ENCODE measurements around the gene PIP5K1C.
"Not testable (repeated sequence)": the region's sequence is repeated elsewhere in the genome, so short reads cannot be mapped to it uniquely, and the experiment has no call there.

Gene PIP5K1C

GRCh38 chr19:3669947-3670795, 30.1 kb downstream of the PIP5K1C start:
- H3K27me3 Mint-ChIP-seq: peaks cover 15% of the 10 kb centered on the region
- no peak overlapping the region for H3K27ac Mint-ChIP-seq
- no peak overlapping the region for H3K4me3 Mint-ChIP-seq
- H3K9me3 Mint-ChIP-seq: no peaks in the 10 kb centered on the region
- H3K36me3 Mint-ChIP-seq: no peaks in the 10 kb centered on the region
- CTCF ChIA-PET: no interaction called here
- DNase-seq: no peak
- peaks cover 19% of the 10 kb centered on the region for H3K4me1 Mint-ChIP-seq

- Mint-ChIP-seq H3K4me3 (no peak overlapping the region), H3K27ac (no peak overlapping the region), H3K9me3 (no peaks in the 10 kb centered on the region), H3K4me1 (peaks cover 19% of the 10 kb centered on the region), H3K27me3 (peaks cover 15% of the 10 kb centered on the region), H3K36me3 (no peaks in the 10 kb centered on the region)
- DNase-seq: no peak
- CTCF ChIA-PET: interaction anchor here (4.4 kb wide), 1 partner anchor 38 kb away, joined by 21 read pairs; the partner anchor contains the start of gene TJP3
These were observed 31.0 kb downstream of the PIP5K1C start for GRCh38 chr19:3669082-3669946.

- no peak for DNase-seq
- Mint-ChIP-seq H3K27me3 (peaks cover 15% of the 10 kb centered on the region), H3K27ac (peak overlapping the region; percentile 52), H3K36me3 (peaks cover 1% of the 10 kb centered on the region), H3K9me3 (no peaks in the 10 kb centered on the region), H3K4me1 (peaks cover 19% of the 10 kb centered on the region), H3K4me3 (no peak overlapping the region)
- CTCF ChIA-PET: interaction anchor here (1.1 to 4.4 kb wide), 3 partner anchors 34 to 56 kb away, joined by 3 to 21 read pairs (median 16); partner anchors contain the start of gene TJP3
These were observed 31.8 kb downstream of the PIP5K1C start for GRCh38 chr19:3668331-3669081.

- Mint-ChIP-seq H3K27ac (no peak overlapping the region), H3K4me3 (no peak overlapping the region), H3K4me1 (peaks cover 19% of the 10 kb centered on the region), H3K9me3 (no peaks in the 10 kb centered on the region), H3K27me3 (peaks cover 15% of the 10 kb centered on the region), H3K36me3 (peaks cover 5% of the 10 kb centered on the region)
- CTCF ChIA-PET: interaction anchor here (1.1 to 4.4 kb wide), 5 partner anchors 29 to 57 kb away, joined by 3 to 21 read pairs (median 9); partner anchors contain the start of genes PIP5K1C and TJP3
- DNase-seq: no peak
These were observed 32.5 kb downstream of the PIP5K1C start for GRCh38 chr19:3667766-3668165.

GRCh38 chr19:3667037-3667638, 33.1 kb downstream of the PIP5K1C start:
- H3K27ac Mint-ChIP-seq: no peak overlapping the region
- peaks cover 5% of the 10 kb centered on the region for H3K36me3 Mint-ChIP-seq
- H3K27me3 Mint-ChIP-seq: peaks cover 13% of the 10 kb centered on the region
- H3K4me1 Mint-ChIP-seq: peaks cover 15% of the 10 kb centered on the region
- no peak for DNase-seq
- no peaks in the 10 kb centered on the region for H3K9me3 Mint-ChIP-seq
- no peak overlapping the region for H3K4me3 Mint-ChIP-seq
- CTCF ChIA-PET: interaction anchor here (1.7 to 4.4 kb wide), 4 partner anchors 29 to 40 kb away, joined by 8 to 21 read pairs (median 12); partner anchors contain the start of genes PIP5K1C and TJP3

- CTCF ChIA-PET: interaction anchor here (0.8 to 4.4 kb wide), 5 partner anchors 30 to 183 kb away, joined by 3 to 21 read pairs (median 9); partner anchors contain the start of genes PIP5K1C and TJP3
- not testable (repeated sequence) for H3K4me1 Mint-ChIP-seq, H3K9me3 Mint-ChIP-seq, H3K27ac Mint-ChIP-seq, H3K4me3 Mint-ChIP-seq, DNase-seq, H3K27me3 Mint-ChIP-seq, H3K36me3 Mint-ChIP-seq
These were observed 33.8 kb downstream of the PIP5K1C start for GRCh38 chr19:3666545-3666856.

- H3K27ac Mint-ChIP-seq: no peak overlapping the region
- H3K4me1 Mint-ChIP-seq: peaks cover 4% of the 10 kb centered on the region
- no peak overlapping the region for H3K4me3 Mint-ChIP-seq
- CTCF ChIA-PET: interaction anchor here (0.6 to 4.4 kb wide), 6 partner anchors 31 to 290 kb away, joined by 3 to 21 read pairs (median 8); partner anchors contain the start of genes PIP5K1C and TJP3
- peaks cover 5% of the 10 kb centered on the region for H3K36me3 Mint-ChIP-seq
- peak; percentile 84 for DNase-seq
- no peaks in the 10 kb centered on the region for H3K9me3 Mint-ChIP-seq
- peaks cover 4% of the 10 kb centered on the region for H3K27me3 Mint-ChIP-seq
These were observed 34.4 kb downstream of the PIP5K1C start for GRCh38 chr19:3665681-3666544.

GRCh38 chr19:3664879-3665642, 35.2 kb downstream of the PIP5K1C start:
- Mint-ChIP-seq H3K4me1 (no peaks in the 10 kb centered on the region), H3K27me3 (no peaks in the 10 kb centered on the region), H3K9me3 (no peaks in the 10 kb centered on the region), H3K27ac (no peak overlapping the region), H3K4me3 (no peak overlapping the region), H3K36me3 (peaks cover 7% of the 10 kb centered on the region)
- CTCF ChIA-PET: interaction anchor here (3.8 to 4.4 kb wide), 2 partner anchors 37 to 42 kb away, joined by 16 to 21 read pairs; partner anchors contain the start of gene TJP3
- no peak for DNase-seq

GRCh38 chr19:3663838-3664237, 36.4 kb downstream of the PIP5K1C start:
- H3K36me3 Mint-ChIP-seq: peaks cover 7% of the 10 kb centered on the region
- no peaks in the 10 kb centered on the region for H3K9me3 Mint-ChIP-seq
- H3K27me3 Mint-ChIP-seq: no peaks in the 10 kb centered on the region
- H3K4me1 Mint-ChIP-seq: no peaks in the 10 kb centered on the region
- DNase-seq: no peak
- H3K27ac Mint-ChIP-seq: no peak overlapping the region
- CTCF ChIA-PET: no interaction called here
- H3K4me3 Mint-ChIP-seq: no peak overlapping the region

GRCh38 chr19:3661284-3662238, 38.7 kb downstream of the PIP5K1C start:
- H3K9me3 Mint-ChIP-seq: no peaks in the 10 kb centered on the region
- no peaks in the 10 kb centered on the region for H3K27me3 Mint-ChIP-seq
- H3K4me3 Mint-ChIP-seq: no peak overlapping the region
- peaks cover 13% of the 10 kb centered on the region for H3K36me3 Mint-ChIP-seq
- no peak for DNase-seq
- H3K4me1 Mint-ChIP-seq: no peaks in the 10 kb centered on the region
- no peak overlapping the region for H3K27ac Mint-ChIP-seq
- CTCF ChIA-PET: interaction anchor here (0.7 to 1.9 kb wide), 3 partner anchors 13 to 49 kb away, joined by 3 to 7 read pairs (median 3); partner anchors contain the start of gene TJP3

GRCh38 chr19:3660493-3661219, 39.6 kb downstream of the PIP5K1C start:
- H3K36me3 Mint-ChIP-seq: peaks cover 13% of the 10 kb centered on the region
- H3K27ac Mint-ChIP-seq: no peak overlapping the region
- H3K27me3 Mint-ChIP-seq: no peaks in the 10 kb centered on the region
- CTCF ChIA-PET: interaction anchor here (0.7 to 1.9 kb wide), 2 partner anchors 13 to 47 kb away, joined by 3 to 7 read pairs; partner anchors contain the start of gene TJP3
- no peaks in the 10 kb centered on the region for H3K4me1 Mint-ChIP-seq
- no peak for DNase-seq
- no peak overlapping the region for H3K4me3 Mint-ChIP-seq
- H3K9me3 Mint-ChIP-seq: no peaks in the 10 kb centered on the region

All from activated naive CD4-positive, alpha-beta T cell treated with anti-CD3 and anti-CD28 coated beads, Interleukin-2, amount 10 ng/mL, durations not matched to agents 7 days and 5 days (primary cell).